ENCODE data around the gene INSL6. TPM values are rescaled to one million over a fixed set of nuclear protein-coding genes. Genes with fewer than 3 reads are reported as not detected.

The INSL6 gene
- total RNA-seq, 1 experiment from 2014 or later: not detected

Small RNA genes lying within 50 kb of the gene (small RNA-seq; reads per million reads assigned to genes)
- not detected for gene AL133547.1

Other genes with a start within 250 kb of the INSL6 start
- gene JAK2, start 200.4 kb downstream of the INSL6 start, total RNA-seq (2014; rRNA removed; shearing (Covaris generic)): 3.1 and 3.9 TPM in 2 replicates
- gene INSL4, start 45.8 kb upstream of the INSL6 start, total RNA-seq (2014; rRNA removed; shearing (Covaris generic)): 0.33 and 0.39 TPM in 2 replicates
- not detected in 2 replicates for gene RLN2, start 119.1 kb upstream of the INSL6 start, total RNA-seq (2014; rRNA removed; shearing (Covaris generic))
- not detected in 2 replicates for gene RLN1, start 154.2 kb upstream of the INSL6 start, total RNA-seq (2014; rRNA removed; shearing (Covaris generic))